Frontal cortex (tissue), 4 donors: ENCODE measurements around the gene ZNF316. TPM values are rescaled to one million over a fixed set of nuclear protein-coding genes. Genes with fewer than 3 reads are reported as not detected.
"Not testable (repeated sequence)": the region's sequence is repeated elsewhere in the genome, so short reads cannot be mapped to it uniquely, and the experiment has no call there.

Source experiments
- DNase-seq, 2 donors: peaks; one replicate each; pipeline ENCODE4 v3.0.0; 2012; ENCODE audit warnings: low spot score in 2 of 2
- FAIRE-seq: peaks from 2 replicates; lab custom pipeline; 2012; peaks lifted over from hg19 to GRCh38; lab: Jason Lieb, UNC
- total RNA-seq: library from RNA; depleted of rRNA; stranded (reverse); fragments of >200 nt; gene quantifications from one replicate; pipeline ENCODE4 v1.2.3, GENCODE V29; 2014
- donor health status: control.
- donor health status: control.
- donor health status: control.

Gene ZNF316
- total RNA-seq, 1 donor from 2014 or later, result 15.5 TPM

DNA sequence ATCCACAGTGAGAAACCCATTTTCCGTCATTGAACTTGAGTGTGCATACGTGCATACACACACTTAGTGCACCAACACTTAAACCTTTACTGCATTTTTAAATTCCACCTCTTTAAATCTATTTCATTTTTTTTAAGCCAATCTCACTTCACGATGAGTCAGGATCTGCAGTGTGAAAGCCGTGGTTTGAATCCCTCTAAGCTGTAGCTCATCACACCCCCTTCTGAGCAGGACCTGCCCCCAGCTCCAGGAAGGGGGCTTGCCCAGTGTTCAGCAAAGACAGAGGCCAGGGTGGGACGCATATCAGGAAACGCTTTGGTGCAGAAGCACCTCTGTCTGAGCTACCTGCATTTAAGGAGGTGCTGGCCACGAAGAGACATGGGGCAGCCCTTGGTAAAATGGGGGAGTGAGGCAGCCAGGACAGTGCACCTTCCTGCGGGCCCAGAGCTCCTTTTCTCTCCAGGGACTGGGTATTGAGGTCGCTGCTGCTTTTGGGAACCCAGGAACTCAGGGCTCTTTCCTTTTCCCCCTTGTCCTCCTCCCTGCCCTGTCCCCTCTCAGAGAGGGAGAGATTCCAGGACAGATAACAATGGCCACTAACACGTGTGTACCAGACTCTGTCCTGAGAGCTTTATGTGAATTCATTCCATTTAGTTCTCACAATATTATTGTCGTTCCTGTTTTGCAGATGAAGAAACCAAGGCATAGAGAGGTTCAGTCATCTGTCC, 21.7 kb downstream of the ZNF316 start:
- DNase-seq, result peak in 1 of 2 donors; percentile 18

GRCh38 chr7:6670851-6671250, 33.7 kb downstream of the ZNF316 start:
- DNase-seq, FAIRE-seq: not testable (repeated sequence)

More for the DNA sequence above, 21.7 kb downstream of the ZNF316 start:
- FAIRE-seq, result no peak

DNA sequence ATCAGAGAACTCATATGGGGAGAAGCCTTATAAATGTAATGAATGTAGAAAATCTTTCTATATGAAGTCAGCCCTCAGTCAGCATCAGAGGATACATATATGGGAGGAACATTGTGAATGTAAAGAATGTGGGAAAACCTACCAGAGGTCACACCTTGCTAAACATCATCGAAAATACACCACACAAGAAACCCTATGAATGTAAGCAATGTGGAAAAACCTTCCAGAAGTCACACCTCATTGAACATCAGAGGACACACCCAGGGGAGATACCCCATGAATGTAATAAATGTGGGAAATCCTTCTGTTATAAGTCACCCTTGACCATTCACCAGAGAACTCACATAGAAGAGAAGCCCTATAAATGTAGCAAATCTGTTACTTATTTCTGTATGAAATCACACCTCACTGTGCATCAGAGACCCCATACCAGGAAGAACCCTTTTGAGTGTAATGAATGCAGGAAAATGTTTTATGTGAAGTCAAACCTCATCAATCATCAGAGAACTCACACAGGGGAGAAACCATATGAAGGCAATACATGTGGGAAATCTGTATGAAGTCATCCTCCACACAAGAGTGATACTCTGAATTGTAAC, 38.8 kb downstream of the ZNF316 start:
- FAIRE-seq (no peak), DNase-seq (no peak)

GRCh38 chr7:6680146-6680545, 43.0 kb downstream of the ZNF316 start:
- no peak for DNase-seq
- FAIRE-seq, result no peak

DNA sequence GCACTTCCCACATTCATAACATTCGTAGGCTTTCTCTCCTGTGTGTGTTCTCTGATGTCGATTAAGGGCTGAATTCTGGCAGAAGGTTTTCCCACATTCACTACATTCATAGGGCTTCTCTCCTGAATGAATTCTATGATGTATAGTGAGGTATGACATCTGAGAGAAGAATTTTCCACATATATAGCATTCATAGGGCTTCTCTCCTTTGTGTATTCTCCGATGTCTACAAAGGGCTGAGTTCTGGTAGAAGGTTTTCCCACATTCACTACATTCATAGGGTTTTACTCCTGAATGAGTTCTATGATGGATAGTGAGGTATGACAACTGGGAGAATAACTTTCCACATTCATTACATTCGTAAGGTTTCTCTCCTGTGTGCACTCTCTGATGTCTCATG, 54.0 kb downstream of the ZNF316 start:
- DNase-seq (no peak), FAIRE-seq (no peak)

GRCh38 chr7:6691609-6692106, 54.5 kb downstream of the ZNF316 start:
- FAIRE-seq (no peak), DNase-seq (no peak)

DNA sequence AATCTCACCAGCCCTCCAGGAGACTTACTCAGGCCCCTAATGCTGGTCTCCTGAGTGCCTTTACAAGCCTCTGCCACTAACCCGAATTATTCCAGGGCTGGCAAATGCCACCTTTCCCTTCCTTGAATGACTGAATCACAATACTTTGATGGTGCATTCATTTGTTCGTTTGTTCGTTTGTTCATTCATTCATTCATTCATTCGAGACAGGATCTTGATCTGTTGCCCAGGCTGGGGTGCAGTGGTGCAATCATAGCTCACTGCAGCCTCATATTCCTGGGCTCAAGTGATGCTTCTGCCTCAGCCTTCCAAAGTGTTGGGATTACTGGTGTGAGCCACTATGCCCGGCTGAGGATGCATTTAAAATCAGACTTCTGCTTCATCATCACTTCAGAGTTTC, 63.7 kb downstream of the ZNF316 start:
- no peak for DNase-seq
- FAIRE-seq, result no peak

GRCh38 chr7:6701860-6702259, 64.7 kb downstream of the ZNF316 start:
- no peak for DNase-seq

More at GRCh38 chr7:6701860-6702259, 64.7 kb downstream of the ZNF316 start:
- no peak for FAIRE-seq

Other genes with a start within 250 kb of the ZNF316 start
- 25.7 TPM for gene DAGLB, start 189.4 kb upstream of the ZNF316 start, total RNA-seq
- 77.9 TPM for gene KDELR2, start 153.2 kb upstream of the ZNF316 start, total RNA-seq
- 0.41 TPM for gene GRID2IP, start 85.9 kb upstream of the ZNF316 start, total RNA-seq
- gene ZDHHC4, start 59.9 kb upstream of the ZNF316 start, total RNA-seq, result 52.2 TPM
- 22.4 TPM for gene INTS15, start 47.3 kb upstream of the ZNF316 start, total RNA-seq
- gene ZNF853, start 21.7 kb upstream of the ZNF316 start, total RNA-seq, result 23.6 TPM
- gene ZNF12, start 69.6 kb downstream of the ZNF316 start, total RNA-seq, result 28.1 TPM
- 1.2 TPM for gene RSPH10B2, start 116.8 kb downstream of the ZNF316 start, total RNA-seq
- gene CCZ1B, start 189.0 kb downstream of the ZNF316 start, total RNA-seq, result 117 TPM